ENCODE measurements around the gene PPP6C. TPM values are rescaled to one million over a fixed set of nuclear protein-coding genes. Genes with fewer than 3 reads are reported as not detected.

The PPP6C gene
- total and polyA plus RNA-seq, 2 of the 13 experiments (the other 11 are each of a cell fraction or from before 2014, with no cell fraction given), result 18.5 to 20.9 TPM

DNA sequence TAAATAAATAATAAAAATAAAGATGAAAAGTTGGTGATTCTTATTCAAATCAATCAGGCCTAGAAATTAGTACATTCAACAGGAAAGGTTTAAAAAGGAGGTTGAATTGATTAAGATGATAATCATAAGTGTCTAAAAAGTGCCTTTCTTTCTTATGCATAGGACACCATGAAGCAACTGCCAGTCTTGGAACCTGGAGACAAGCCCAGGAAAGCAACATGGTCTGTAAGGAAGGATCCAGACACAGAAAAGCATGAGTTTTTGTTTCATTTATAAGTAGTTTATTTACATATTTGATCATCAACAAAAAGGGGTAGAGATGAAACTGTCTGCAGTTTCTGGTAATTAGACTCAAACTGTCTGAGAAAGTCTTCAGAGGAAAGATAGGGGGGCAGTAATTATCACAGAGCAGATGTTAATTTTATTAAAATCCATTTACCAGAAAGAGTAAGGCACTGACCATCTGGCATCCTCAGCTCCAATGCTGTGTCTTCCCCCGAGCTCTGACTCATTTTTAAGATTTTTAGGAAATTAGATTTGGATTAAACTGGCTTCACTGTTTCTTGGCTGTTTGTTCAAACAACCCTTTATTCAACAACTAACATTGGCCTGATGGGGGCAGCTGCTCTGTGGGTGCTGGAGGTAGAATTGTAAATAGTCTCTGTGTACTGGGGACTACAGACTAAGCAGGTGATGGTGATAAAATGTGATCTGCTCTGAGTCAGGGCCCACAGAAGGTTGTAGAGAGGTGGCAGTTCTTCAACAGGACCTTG, 13.4 kb upstream of the PPP6C start (continued):
- TF ChIP-seq ZNF768 (CRISPR knock-in tag; IDR thresholded peaks at IDR 0.05) (peak; percentile 26; the same call in 1 of the 2 replicates), SOX6 (IDR thresholded peaks at IDR 0.05) (no peak), SOX6 (CRISPR knock-in tag; IDR thresholded peaks at IDR 0.05) (no peak), KAT2B (IDR thresholded peaks at IDR 0.05; ENCODE audit: borderline replicate concordance, low read depth, low read length) (no peak), ELF4 (CRISPR knock-in tag; IDR thresholded peaks at IDR 0.05; ENCODE audit: borderline replicate concordance) (no peak), ZNF570 (CRISPR knock-in tag; IDR thresholded peaks at IDR 0.05; ENCODE audit: borderline replicate concordance) (no peak), ZNF75D (CRISPR knock-in tag; IDR thresholded peaks at IDR 0.05; ENCODE audit: borderline replicate concordance) (no peak), GATAD1 (CRISPR knock-in tag; IDR thresholded peaks at IDR 0.05) (no peak), SETDB1 (CRISPR knock-in tag; IDR thresholded peaks at IDR 0.05; ENCODE audit: borderline replicate concordance) (0 out of 2 replicates have a peak, but pooled peaks have one; percentile 26), ZNF251 (CRISPR knock-in tag; IDR thresholded peaks at IDR 0.05) (no peak)
- TF ChIP-seq, protein P1, sequence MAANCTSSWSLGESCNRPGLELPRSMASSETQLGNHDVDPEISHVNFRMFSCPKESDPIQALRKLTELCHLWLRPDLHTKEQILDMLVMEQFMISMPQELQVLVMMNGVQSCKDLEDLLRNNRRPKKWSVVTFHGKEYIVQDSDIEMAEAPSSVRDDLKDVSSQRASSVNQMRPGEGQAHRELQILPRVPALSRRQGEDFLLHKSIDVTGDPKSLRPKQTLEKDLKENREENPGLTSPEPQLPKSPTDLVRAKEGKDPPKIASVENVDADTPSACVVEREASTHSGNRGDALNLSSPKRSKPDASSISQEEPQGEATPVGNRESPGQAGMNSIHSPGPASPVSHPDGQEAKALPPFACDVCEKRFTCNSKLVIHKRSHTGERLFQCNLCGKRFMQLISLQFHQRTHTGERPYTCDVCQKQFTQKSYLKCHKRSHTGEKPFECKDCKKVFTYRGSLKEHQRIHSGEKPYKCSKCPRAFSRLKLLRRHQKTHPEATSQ (CRISPR knock-in tag; IDR thresholded peaks at IDR 0.05; ENCODE audit: borderline replicate concordance), result no peak
- TF ChIP-seq, protein P2, sequence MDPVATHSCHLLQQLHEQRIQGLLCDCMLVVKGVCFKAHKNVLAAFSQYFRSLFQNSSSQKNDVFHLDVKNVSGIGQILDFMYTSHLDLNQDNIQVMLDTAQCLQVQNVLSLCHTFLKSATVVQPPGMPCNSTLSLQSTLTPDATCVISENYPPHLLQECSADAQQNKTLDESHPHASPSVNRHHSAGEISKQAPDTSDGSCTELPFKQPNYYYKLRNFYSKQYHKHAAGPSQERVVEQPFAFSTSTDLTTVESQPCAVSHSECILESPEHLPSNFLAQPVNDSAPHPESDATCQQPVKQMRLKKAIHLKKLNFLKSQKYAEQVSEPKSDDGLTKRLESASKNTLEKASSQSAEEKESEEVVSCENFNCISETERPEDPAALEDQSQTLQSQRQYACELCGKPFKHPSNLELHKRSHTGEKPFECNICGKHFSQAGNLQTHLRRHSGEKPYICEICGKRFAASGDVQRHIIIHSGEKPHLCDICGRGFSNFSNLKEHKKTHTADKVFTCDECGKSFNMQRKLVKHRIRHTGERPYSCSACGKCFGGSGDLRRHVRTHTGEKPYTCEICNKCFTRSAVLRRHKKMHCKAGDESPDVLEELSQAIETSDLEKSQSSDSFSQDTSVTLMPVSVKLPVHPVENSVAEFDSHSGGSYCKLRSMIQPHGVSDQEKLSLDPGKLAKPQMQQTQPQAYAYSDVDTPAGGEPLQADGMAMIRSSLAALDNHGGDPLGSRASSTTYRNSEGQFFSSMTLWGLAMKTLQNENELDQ (CRISPR knock-in tag; IDR thresholded peaks at IDR 0.05; ENCODE audit: borderline replicate concordance), result no peak
- TF ChIP-seq, protein P3, sequence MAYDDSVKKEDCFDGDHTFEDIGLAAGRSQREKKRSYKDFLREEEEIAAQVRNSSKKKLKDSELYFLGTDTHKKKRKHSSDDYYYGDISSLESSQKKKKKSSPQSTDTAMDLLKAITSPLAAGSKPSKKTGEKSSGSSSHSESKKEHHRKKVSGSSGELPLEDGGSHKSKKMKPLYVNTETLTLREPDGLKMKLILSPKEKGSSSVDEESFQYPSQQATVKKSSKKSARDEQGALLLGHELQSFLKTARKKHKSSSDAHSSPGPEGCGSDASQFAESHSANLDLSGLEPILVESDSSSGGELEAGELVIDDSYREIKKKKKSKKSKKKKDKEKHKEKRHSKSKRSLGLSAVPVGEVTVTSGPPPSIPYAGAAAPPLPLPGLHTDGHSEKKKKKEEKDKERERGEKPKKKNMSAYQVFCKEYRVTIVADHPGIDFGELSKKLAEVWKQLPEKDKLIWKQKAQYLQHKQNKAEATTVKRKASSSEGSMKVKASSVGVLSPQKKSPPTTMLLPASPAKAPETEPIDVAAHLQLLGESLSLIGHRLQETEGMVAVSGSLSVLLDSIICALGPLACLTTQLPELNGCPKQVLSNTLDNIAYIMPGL (CRISPR knock-in tag; IDR thresholded peaks at IDR 0.05; ENCODE audit: borderline replicate concordance in 1 of 2, low read depth in 1 of 2), result 0 out of 4 replicates have a peak, but pooled peaks of 1 of the 2 experiments have one; percentile 17
- TF ChIP-seq, protein P4, sequence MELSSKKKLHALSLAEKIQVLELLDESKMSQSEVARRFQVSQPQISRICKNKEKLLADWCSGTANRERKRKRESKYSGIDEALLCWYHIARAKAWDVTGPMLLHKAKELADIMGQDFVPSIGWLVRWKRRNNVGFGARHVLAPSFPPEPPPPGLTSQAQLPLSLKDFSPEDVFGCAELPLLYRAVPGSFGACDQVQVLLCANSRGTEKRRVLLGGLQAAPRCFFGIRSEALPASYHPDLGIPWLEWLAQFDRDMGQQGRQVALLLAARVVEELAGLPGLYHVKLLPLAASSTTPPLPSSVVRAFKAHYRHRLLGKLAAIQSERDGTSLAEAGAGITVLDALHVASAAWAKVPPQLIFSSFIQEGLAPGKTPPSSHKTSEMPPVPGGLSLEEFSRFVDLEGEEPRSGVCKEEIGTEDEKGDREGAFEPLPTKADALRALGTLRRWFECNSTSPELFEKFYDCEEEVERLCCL (CRISPR knock-in tag; IDR thresholded peaks at IDR 0.05; ENCODE audit: borderline replicate concordance), result no peak
